SHP77 treated with DMSO at 0.1 percent for 48 hours (cell line): Measurements from ENCODE around the gene PCGF1.

ENCODE experiments used
- DNase-seq: peaks from one replicate; lab custom pipeline; 2025; lab: John Stamatoyannopoulos, UW

PCGF1 gene

DNA sequence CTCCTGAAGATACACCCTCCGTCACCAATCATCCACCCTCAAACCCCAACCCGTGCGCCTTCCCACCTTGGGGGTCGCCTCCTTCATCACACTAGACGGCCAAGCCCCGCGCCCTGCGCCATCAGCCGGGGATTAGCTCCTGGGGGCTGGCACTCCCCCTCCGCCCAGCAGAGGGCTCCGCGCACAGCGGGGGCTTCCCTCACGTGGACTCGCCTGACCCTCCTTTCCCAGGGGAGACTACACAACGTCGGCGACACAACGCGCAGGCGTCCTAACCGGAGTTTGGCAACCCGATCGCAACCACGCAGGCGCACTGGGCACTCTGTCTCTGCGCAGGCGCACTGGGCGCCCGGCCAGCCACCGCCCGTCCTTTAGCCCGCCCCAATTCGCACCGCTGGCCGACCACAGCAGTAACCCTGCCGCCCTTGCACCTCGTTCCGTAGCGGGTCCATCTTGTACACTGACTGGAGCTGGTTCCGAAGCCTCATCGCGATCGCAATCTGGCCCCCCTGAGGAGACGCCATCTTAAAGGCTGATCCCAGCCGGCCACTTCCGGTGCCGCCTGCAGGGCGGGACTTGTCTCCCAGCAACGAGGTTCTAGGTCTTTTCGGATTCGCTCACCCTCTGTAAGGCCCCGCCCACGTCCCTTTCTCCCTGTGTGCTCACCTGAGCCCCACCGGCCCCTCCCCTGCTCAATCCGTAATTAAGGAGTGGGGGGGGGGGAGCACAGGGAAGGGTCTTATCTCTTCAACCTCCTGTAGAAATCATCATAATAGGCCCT is at the start of gene PCGF1:
TSS of gene PCGF1 (minus strand) at position 551 of the 781 bp plus-strand sequence. CDS start at position 524, 27 bp downstream.
- peak; percentile 96 for DNase-seq

DNA sequence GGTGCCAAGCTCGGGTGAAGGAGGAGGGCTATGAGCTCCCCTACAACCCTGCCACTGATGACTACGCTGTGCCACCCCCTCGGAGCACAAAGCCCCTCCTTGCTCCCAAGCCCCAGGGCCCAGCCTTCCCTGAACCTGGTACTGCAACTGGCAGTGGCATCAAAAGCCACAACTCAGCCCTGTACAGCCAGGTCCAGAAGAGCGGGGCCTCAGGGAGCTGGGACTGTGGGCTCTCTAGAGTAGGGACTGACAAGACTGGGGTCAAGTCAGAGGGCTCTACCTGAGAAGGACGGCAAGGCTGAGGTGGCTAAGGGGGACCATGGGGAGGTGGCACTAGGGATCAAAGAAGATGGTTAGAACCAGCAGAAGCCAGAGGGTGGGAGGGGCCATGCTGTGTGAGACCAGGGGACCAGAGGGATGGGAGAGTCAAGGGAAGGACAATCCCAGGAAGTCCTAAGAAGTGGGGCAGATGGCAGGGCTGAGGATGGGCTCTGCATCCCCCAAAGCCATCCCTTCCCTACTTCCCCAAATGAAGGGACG is 49.4 kb upstream of the PCGF1 start:
- no peak for DNase-seq

GRCh38 chr2:74556159-74556558 is 48.7 kb upstream of the PCGF1 start:
- DNase-seq: no peak

- no peak for DNase-seq
Measured at GRCh38 chr2:74555610-74556103, 48.2 kb upstream of the PCGF1 start.

GRCh38 chr2:74554820-74555531 is 47.5 kb upstream of the PCGF1 start:
- no peak for DNase-seq

DNA sequence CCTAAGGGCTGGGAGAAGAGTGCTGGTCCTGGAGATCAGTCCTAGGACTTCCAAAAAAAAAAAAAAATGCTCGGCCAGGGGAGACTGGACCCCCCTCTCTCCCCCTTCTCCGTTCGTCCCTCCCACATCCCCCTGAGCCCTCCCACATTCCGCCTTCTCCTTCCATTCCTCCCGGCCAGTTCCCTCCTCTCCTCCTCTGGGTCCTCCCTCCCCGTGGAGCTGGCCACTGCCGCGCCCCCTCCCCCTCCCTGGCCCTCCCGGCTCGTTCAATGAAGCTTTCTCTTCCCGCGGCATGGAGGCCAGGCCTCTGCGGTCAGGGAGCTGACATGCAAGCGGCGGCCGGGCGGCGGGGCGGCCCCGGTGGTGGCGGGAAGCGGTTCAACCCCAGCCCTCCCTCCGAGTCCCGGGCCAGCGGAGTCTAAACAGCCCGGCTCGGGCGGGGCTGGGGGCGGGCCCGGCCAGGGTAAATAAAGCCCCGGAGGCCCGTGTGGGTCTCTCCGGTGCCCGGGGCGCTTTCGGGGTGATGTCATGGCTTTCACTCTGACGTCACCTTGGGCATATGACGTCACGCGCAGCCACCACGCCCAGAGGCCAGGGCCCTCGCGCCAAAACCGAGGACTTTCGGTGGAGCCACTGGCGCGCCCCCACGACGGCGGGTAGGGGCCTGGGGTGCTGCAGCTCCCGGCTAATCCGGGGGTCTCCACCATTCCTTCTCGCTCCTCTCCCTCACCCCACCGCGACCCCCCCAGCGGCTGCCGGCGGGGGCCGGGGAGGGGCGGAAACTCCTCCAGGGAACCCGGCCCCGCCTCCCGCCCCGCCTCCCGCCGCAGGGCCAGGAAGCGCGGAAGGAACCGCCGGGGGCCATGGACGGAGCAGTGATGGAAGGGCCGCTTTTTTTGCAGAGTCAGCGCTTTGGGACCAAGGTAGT is 46.7 kb upstream of the PCGF1 start, which contains the start of the genes DOK1 and LOXL3:
TSS of gene DOK1 (plus strand) at position 829 of the 928 bp plus-strand sequence. CDS start at position 864, 35 bp downstream.
TSS of gene LOXL3 (minus strand) at position 51 of the 928 bp plus-strand sequence. CDS start 1,308 bp downstream, outside the sequence.
- DNase-seq: peak; percentile 49

DNA sequence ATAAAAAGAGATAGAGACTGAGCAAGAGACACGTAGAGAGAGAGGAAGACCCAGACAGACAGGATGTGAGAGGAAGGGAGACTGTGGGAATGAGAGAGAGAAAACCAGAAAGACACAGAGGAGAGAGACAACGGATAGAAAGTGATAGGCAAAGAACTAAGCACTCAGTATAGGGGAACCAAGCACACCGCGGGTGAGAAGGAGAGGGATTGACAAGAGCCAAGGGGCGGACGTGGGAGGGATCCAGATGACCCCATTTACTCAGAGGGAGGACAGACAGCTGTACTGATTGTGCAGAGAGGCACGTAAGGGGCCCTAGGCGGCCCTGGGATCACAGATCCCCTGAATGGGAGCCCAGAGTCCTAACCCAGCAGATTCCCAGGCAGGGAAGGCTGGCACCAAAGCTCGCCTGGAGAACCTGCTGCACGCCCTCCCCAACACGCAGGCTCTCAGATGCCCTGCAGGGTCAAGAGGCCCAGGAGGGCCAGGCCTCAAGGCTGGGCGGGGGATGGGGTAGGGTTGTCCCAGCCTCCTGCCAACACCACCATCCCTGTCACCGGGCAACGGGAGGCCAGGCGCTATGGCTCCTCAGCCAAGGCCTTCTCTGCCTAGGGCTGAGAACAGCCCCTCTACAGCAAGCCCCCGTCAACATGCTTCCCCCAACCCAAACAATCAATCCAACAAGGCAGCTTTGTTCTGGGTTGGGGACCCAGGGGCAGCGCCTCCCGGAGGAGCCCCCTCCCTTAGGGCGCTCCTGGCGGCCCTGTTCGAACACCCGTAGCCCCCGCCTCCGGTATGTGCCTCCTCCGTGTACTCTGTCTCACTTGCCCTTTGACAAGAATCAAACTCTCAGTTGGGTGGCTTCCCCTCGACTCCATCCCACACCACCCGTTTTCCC is 45.7 kb upstream of the PCGF1 start:
- no peak for DNase-seq

DNA sequence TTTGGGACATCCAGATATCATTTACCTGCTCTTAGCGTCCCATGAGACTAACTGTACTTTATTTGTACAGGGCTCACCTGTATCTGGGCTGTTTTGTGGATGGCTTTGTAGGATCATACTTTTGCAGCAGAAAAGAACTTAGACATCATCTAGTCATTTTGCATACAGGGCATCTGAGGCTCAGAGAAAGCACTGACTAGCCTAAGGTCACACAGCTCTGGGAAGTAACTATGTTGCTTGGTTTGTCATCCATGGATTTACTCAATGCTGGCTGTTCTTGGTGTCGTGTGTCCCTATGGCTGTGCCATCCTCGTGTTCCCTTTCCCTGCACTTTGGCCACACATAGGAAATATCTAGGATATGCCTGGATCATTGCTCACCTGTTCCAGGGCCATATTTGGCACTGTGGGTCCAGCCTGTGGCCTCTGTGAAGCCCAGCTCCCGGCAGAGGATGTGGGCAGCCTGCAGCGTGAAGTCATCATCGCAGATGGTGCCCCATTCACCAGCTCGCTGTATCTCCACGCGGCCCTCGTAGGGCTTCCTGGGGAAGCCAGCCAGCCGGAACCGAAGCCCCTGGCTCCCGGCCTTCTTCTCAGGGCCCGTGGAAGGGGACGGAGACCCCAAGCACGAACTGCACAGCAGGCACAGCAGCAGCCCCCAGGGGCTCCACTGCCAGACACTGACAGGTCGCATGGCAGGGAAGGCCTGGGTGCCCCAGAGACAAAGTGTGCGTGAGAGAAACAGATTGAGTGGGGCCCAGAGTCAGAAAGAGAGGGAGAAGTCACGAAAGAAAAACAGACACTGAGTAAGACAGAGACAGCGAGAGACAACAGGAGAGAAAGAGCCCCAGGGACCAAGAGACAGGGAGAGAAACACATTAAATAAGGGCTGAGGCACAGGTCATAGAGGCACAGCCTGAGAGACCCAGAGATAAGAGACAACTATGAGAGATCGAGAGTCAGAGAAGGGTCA is 44.7 kb upstream of the PCGF1 start:
- no peak for DNase-seq

GRCh38 chr2:74551530-74551929 is 44.0 kb upstream of the PCGF1 start:
- no peak for DNase-seq

GRCh38 chr2:74550231-74550630 is 42.7 kb upstream of the PCGF1 start:
- DNase-seq: no peak

DNA sequence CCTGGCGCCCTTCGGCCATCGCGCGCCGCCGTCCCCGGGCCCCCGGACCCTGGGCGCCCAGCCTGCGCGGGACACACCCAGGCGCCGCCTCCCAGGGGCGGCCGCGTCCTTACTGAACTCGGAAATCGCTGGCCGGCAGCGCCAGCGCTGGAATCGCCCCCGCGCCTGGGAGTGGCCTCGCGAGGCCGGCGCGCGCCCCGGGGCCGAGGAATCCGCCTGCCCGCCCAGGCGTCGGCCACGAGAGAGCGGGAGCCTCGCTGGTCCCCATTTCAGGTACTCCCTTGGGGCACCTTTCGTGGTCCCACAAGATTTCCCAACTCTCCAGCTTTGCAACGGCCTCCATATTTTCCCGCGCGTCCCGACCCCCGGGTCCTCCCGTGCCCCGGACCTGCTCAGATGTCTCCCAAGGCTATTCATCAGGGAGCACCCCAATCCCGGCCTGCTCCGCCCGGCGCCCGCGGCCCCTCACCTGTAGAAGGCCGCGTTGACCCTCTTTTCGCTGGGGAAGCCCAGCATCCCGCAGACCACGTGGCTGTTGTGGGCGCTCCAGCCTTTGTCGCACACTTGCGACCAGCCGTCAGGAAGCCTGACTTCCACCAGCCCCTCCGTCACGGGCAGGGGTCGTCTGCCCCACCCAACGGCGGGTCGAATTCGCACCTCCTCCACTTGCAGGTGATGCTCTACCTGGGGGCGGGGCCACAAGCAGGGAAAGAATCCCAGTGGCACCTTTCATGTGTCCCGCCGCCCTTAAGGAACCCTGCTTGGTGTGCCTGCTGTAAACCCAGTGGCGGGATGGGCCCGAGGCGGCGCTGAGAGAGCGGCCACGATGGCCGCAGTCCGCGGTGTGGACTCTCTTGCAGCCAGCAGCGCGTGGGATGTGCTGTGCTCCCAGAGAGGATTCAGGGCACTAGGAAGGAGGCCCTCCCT is 41.7 kb upstream of the PCGF1 start:
- DNase-seq: no peak

- DNase-seq: peak; percentile 30
Measured at GRCh38 chr2:74548285-74548899, 40.9 kb upstream of the PCGF1 start.

GRCh38 chr2:74546004-74546403 is 38.5 kb upstream of the PCGF1 start:
- no peak for DNase-seq

DNA sequence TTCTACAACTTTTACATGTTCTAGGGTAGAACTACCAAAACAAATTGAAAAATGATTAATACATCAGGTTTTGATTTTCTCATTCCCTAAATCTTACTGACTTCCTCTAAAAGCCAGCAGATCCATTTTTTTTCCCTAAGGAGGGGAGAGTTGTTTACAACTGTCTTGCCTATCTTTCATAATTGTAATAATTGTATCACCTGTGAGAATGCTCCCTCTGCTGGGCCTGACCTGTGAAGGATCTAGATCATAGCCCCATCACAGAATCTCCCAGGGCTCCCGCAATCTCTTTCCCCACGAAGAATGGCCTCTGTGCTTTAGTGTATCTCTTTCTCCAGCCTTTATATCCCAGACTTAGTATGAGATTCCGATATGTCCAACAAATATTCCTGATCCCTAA is 37.1 kb upstream of the PCGF1 start:
- no peak for DNase-seq

DNA sequence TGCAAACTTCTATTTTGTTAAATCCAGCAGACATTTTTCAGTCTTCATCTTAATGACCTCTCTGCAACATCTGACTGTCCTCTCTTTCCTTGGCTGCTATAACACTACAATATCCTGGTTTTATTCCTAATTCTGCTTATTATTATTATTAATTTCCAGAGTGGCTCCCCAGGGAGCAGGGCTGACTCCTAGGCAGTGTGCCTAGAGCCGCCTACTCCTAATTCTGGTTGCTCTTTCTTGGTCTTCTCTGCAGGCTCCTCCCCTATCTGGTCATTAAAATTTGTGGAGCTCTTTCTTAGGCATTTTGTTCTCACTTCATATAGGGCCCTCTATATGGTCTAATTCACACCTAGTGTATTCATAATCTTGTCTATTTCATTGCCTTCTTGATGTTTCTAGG is 35.5 kb upstream of the PCGF1 start:
- no peak for DNase-seq

- no peak for DNase-seq
Measured at GRCh38 chr2:74540291-74540690, 32.8 kb upstream of the PCGF1 start.

DNA sequence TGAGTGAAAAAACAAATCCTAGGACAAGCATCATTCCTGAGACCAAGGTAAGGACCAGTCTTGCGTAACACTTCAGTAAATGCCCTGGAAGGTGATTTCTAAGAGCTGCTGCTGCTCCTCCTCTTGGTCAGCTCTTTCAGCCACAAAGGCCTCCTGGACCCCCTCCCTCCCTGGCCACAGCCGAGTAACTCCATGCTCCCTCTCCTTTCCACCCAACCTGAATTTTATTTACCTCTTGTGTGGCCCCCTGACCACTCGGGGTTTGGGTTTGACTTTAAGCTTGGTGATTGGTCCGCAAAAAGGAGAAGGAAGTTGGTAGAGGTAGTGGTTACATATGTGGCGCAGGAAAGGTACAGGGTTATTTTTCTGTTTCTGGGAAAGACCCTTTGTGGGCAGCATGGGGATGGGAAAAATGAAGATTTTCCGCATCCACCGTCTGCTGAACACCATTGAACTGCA is 31.4 kb upstream of the PCGF1 start:
- no peak for DNase-seq

DNA sequence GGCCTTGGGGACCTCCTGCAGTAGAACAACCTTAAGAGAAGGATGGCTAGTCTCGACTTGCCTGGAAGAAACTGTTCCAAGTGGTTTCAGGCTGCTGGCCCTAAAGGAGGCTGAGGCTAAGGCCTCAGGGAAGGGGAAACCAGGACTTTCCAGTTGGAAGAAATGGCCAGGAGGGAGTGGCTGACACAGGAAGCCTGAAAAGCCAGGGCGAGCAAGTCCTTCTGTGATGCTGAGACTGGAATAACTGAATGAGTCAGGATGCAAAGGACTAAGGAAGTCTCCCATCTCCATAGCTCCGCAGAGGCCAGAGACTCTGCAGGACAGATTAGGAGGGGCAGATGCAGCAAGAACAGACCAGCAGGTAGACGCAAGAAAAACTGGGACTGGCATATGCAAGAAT is 29.6 kb upstream of the PCGF1 start:
- no peak for DNase-seq
